ENCODE results near the gene CACNA1G. TPM values are rescaled to one million over a fixed set of nuclear protein-coding genes. Genes with fewer than 3 reads are reported as not detected.
A peak's percentile ranks its signal among the peaks of the same experiment; 100 is the strongest.

CACNA1G gene
- total RNA-seq, 1 experiment from 2014 or later = not detected

GRCh38 chr17:50586421-50587247 lies 26.1 kb downstream of the CACNA1G start:
- no peak overlapping the region for H3K4me3 ChIP-seq
- no peaks in the 10 kb centered on the region for H3K27me3 ChIP-seq
- H3K9me3 ChIP-seq = no peaks in the 10 kb centered on the region
- no peak for DNase-seq
- H3K36me3 ChIP-seq = no peaks in the 10 kb centered on the region

- Histone ChIP-seq H3K4me3 (no peak overlapping the region), H3K9me3 (no peaks in the 10 kb centered on the region), H3K27me3 (no peaks in the 10 kb centered on the region), H3K36me3 (no peaks in the 10 kb centered on the region)
- no peak for DNase-seq
Observed at GRCh38 chr17:50587571-50587970, 27.1 kb downstream of the CACNA1G start.

- H3K27me3 ChIP-seq = no peaks in the 10 kb centered on the region
- no peaks in the 10 kb centered on the region for H3K9me3 ChIP-seq
- H3K4me3 ChIP-seq = no peak overlapping the region
- no peak for DNase-seq
- no peaks in the 10 kb centered on the region for H3K36me3 ChIP-seq
Observed at GRCh38 chr17:50588391-50589049, 28.0 kb downstream of the CACNA1G start.

GRCh38 chr17:50589095-50589705 lies 28.7 kb downstream of the CACNA1G start:
- H3K9me3 ChIP-seq = no peaks in the 10 kb centered on the region
- DNase-seq = no peak
- no peak overlapping the region for H3K4me3 ChIP-seq
- no peaks in the 10 kb centered on the region for H3K36me3 ChIP-seq
- H3K27me3 ChIP-seq = no peaks in the 10 kb centered on the region

GRCh38 chr17:50590946-50591737 lies 30.6 kb downstream of the CACNA1G start:
- DNase-seq = no peak
- Histone ChIP-seq H3K9me3 (no peaks in the 10 kb centered on the region), H3K27me3 (no peaks in the 10 kb centered on the region), H3K36me3 (no peaks in the 10 kb centered on the region), H3K4me3 (no peak overlapping the region)

GRCh38 chr17:50593321-50593720 lies 32.8 kb downstream of the CACNA1G start:
- Histone ChIP-seq H3K9me3 (no peaks in the 10 kb centered on the region), H3K36me3 (no peaks in the 10 kb centered on the region), H3K4me3 (no peak overlapping the region), H3K27me3 (no peaks in the 10 kb centered on the region)
- DNase-seq = no peak

GRCh38 chr17:50594128-50594823 lies 33.8 kb downstream of the CACNA1G start:
- no peaks in the 10 kb centered on the region for H3K9me3 ChIP-seq
- DNase-seq = no peak
- no peak overlapping the region for H3K4me3 ChIP-seq
- no peaks in the 10 kb centered on the region for H3K36me3 ChIP-seq
- H3K27me3 ChIP-seq = no peaks in the 10 kb centered on the region

GRCh38 chr17:50594892-50595291 lies 34.4 kb downstream of the CACNA1G start:
- H3K27me3 ChIP-seq = no peaks in the 10 kb centered on the region
- H3K4me3 ChIP-seq = no peak overlapping the region
- no peaks in the 10 kb centered on the region for H3K9me3 ChIP-seq
- H3K36me3 ChIP-seq = no peaks in the 10 kb centered on the region
- DNase-seq = no peak

GRCh38 chr17:50596191-50597037 lies 35.9 kb downstream of the CACNA1G start:
- Histone ChIP-seq H3K4me3 (no peak overlapping the region), H3K9me3 (no peaks in the 10 kb centered on the region), H3K27me3 (no peaks in the 10 kb centered on the region), H3K36me3 (no peaks in the 10 kb centered on the region)
- DNase-seq = no peak

- H3K36me3 ChIP-seq = no peaks in the 10 kb centered on the region
- DNase-seq = no peak
- no peak overlapping the region for H3K4me3 ChIP-seq
- no peaks in the 10 kb centered on the region for H3K9me3 ChIP-seq
- no peaks in the 10 kb centered on the region for H3K27me3 ChIP-seq
Observed at GRCh38 chr17:50598487-50598886, 38.0 kb downstream of the CACNA1G start.

- DNase-seq = no peak
- no peaks in the 10 kb centered on the region for H3K9me3 ChIP-seq
Observed at GRCh38 chr17:50599606-50600005, 39.1 kb downstream of the CACNA1G start.

GRCh38 chr17:50601823-50602375 lies 41.4 kb downstream of the CACNA1G start:
- no peak overlapping the region for H3K4me3 ChIP-seq
- H3K36me3 ChIP-seq = no peaks in the 10 kb centered on the region
- DNase-seq = no peak

More at GRCh38 chr17:50599606-50600005, 39.1 kb downstream of the CACNA1G start:
- Histone ChIP-seq H3K36me3 (no peaks in the 10 kb centered on the region), H3K27me3 (no peaks in the 10 kb centered on the region), H3K4me3 (no peak overlapping the region)

GRCh38 chr17:50602836-50603235 lies 42.3 kb downstream of the CACNA1G start:
- no peaks in the 10 kb centered on the region for H3K9me3 ChIP-seq
- H3K4me3 ChIP-seq = no peak overlapping the region
- H3K36me3 ChIP-seq = no peaks in the 10 kb centered on the region
- no peaks in the 10 kb centered on the region for H3K27me3 ChIP-seq
- no peak for DNase-seq

More at GRCh38 chr17:50601823-50602375, 41.4 kb downstream of the CACNA1G start:
- H3K27me3 ChIP-seq = no peaks in the 10 kb centered on the region
- no peaks in the 10 kb centered on the region for H3K9me3 ChIP-seq

GRCh38 chr17:50603340-50603739 lies 42.8 kb downstream of the CACNA1G start:
- Histone ChIP-seq H3K27me3 (no peaks in the 10 kb centered on the region), H3K9me3 (no peaks in the 10 kb centered on the region), H3K4me3 (no peak overlapping the region), H3K36me3 (no peaks in the 10 kb centered on the region)
- DNase-seq = no peak

GRCh38 chr17:50604513-50604912 lies 44.0 kb downstream of the CACNA1G start:
- H3K4me3 ChIP-seq = no peak overlapping the region
- no peaks in the 10 kb centered on the region for H3K27me3 ChIP-seq
- no peaks in the 10 kb centered on the region for H3K9me3 ChIP-seq
- DNase-seq = peak; percentile 43
- H3K36me3 ChIP-seq = no peaks in the 10 kb centered on the region

Data from MG63 (cell line).